GM21381 (cell line): ENCODE results near the gene TNFRSF17.

Experiments used
- ATAC-seq: cut with Tn5 transposase; IDR thresholded peaks from one replicate; pipeline ENCODE4 v1.9.1; 2021; ENCODE audit warnings: mild to moderate bottlenecking, moderate library complexity; ENCODE audit not compliant: unreplicated experiment

The TNFRSF17 gene

DNA sequence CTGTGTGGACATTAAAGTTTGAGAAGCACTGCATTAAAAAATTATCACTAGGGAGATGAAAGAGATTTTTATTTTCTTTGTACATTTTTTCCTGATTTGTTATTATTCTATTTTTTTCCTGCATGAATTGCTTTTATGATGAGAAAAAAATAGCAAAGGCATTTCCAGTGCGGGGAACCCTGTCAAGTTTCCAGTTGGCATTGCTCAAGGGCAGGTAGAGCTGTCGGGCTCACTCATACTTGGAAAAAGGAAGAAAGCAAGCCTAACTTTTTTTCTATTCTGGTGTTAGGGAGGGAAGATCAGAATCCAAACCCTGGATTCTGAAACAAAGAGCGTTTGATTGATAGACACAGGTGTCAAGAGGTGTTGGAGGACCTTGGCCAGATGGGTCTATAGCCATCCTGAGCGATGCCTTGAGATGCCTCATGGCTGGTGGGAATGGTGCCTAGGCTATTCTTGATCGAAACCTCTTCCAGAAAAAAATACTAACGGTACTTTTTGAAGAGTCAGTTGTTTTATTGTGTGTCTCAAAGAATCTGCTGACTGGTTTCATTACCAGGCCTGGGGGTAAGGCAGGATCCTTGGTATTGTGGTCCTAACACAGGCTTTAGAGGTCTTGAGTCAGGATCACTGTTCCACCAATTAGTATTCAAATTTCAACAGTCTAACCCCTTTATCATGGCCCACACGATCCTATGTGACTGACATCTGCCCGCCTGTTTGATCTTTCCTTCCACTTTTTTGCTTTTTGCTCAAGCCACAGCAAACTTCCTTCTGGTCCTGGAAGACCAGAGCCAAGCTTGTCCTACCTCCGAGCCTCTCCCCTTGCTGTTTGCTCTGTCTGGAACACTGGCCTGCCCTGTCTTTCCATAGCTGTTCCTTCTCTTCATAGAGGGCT is 31.7 kb downstream of the TNFRSF17 start:
- ATAC-seq, result no peak

DNA sequence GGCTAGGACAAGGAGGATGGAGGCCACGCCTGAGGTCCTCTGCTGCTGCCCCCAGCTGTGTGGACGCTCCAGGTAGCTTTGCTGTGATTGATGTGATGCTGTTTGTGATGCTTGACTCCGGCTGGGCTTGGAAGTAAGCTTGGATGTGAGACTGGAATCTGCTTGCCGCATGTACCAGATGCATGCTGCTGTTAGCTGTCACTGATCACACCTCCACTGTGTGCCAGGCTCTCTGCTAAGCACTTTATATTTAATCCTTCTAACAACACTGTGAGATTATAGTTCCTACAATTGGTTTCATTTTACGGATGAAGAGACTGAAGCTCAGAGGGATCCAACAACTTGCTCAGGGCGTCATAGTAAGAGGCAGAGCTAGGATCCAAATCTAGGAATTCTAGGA is 35.0 kb downstream of the TNFRSF17 start:
- no peak for ATAC-seq

DNA sequence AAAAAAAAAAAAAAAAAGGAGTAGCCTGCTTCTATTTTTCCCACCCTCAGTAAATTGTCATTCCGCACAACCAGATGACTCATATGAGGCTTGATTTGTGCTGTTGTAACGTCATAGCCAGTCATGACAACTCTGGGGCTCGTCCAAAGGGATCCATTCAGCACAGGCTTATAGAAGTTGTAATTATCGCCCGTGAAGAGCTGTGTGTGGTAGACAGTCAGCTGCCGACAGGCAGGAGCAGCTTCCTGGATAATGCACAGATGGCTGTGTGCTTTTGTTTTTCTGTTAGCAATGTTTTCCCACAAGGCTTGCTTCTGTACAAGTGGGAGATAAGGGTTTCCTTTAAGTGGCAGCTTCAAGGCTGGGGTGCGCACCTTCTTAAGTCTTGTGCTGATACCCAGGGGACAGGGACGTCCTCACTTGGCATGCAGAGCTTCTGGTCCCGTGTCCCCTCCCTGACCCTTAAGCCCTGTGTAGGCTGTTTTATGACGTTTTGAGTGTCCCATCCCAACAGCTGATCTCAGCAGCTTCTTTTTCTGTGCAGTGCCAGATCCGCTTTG is 37.5 kb downstream of the TNFRSF17 start:
- no peak for ATAC-seq

DNA sequence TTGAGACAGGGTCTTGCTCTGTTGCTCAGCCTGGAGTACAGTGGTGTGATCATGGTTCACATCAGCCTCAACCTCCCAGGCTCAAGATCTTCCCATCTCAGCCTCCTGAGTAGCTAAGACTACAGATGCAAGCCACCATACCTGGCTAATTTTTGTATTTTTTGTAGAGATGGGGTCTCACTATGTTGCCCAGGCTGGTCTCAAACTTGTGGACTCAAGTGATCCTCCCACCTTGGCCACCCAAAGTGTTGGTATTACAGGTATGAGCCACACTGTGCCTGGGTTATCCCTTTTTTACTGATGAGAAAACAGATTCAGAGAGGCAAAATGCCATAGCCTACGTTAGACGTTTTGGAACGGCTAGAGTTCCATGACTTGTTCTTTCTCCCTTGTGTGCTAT is 41.6 kb downstream of the TNFRSF17 start:
- ATAC-seq, result no peak

DNA sequence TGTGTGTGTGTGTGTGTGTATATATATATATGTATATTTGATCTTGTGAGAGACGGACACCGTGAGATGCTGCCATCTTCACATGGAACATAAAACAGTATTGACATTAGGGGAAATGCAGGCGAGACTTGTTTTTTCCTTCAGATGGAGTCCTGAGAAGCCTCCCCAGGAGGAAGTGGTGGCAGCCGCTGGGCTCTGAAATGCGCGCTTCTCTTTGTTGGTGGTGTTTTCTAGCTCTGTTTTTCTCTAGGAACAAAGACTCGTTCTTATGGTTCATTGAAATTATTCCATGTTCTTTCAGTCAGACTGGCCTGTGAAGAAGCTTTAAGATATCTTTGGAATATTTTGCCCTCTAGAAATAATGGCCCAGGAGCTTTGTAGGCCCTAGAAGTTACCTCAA is 44.5 kb downstream of the TNFRSF17 start:
- ATAC-seq, result no peak

DNA sequence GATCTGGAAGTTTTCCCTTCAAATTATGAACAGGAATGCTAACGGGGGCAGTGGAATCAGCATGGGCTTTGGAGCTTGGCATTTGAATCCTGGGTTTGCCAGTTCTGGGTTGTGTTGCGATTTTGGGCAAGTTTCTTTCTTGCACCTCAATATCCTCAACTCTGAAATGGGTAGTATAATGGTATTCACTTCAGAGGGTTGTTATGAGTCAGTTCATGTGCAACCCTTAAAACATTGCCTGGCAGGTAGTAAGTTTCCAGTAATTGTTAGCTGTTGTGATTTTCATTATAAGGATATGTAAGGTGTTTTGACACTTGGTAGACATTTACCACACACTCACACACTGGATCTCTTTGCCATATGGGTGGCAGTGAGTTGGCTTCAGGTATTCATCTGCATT is 44.9 kb downstream of the TNFRSF17 start:
- ATAC-seq, result no peak

DNA sequence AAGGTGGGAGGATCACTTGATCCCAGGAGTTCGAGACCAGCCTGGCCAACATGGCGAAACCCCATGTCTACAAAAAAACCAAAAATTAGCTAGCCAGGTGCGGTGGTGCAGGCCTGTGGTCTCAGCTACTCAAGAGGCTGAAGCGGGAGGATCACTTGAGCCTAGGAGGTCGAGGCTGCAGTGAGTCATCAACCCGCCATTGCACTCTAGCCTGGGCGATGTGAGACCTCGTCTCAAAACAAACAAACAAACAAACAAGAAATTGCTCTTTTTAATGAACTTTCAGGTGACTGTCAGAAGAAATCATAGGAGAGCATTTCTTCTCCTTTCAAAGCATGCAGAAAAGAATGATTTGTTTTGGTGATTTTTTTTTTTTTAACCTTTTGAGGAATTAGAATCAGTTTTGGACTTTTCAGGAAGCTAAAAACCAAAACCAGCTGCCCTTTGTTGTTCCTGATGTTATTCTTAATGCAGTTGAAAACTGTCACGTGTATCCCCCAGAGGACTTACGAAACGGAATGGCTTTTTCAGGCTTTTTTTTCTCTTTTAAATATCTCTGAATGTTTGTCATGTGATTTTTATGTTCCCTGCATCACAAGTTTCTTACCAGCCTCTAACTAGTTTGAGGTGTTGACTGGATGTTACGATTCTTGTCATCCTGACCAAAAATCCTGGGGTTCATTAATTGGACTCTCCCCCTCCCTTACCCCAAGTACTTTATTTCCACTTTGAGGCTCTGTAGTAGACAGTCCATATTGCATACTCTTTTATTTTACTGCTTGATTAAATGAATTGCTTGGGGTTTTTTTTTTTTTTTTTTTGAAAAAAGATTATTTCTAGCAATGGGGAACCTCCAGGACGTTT is 45.6 kb downstream of the TNFRSF17 start:
- no peak for ATAC-seq

DNA sequence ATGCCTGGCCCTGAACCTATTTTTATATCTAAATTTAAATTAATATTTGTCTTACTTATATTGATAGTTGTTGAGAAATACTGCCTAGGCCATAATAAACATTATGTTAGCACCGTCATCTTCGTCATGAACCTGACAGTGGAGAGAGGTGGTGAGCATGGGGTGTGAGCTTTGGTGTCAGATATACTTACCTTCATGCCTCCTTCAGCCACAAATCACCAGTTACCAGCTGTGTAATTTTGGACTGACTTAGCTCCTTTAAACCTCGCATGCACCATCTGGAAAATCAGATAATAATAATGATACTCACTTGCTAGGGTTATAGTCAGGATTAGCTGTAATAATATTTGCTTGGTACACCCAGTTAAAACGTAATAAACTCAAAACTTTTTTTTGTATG is 46.6 kb downstream of the TNFRSF17 start:
- no peak for ATAC-seq

DNA sequence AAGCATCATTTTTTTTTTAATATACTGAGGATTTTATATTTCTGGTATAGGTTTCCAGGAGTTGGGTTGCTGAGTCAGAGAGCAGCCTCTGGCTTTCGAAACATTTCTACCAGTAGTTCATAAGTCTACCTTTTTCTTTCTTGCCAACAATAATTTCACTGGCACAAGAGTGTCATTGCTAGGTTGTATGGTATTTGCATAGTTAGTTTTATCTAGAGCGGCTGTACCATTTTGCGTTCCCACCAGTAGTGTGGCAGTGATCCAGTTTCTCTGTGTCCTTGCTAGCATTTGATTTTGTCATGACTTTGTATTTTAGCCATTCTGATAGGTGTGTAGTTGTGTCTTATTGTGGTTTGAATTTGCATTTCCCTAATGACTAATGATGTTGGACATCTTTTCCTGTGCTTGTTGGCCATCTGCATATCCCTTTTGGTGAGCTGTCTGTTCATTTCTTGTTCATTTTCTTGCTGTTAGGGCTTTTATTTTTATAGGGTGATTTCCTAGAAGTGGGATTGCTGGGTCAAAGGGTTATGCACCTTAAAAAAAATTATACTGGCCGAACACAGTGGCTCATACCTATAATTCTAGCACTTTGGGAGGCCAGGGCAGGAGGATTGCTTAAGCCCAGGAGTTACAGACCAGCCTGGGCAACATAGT is 51.4 kb downstream of the TNFRSF17 start:
- no peak for ATAC-seq

DNA sequence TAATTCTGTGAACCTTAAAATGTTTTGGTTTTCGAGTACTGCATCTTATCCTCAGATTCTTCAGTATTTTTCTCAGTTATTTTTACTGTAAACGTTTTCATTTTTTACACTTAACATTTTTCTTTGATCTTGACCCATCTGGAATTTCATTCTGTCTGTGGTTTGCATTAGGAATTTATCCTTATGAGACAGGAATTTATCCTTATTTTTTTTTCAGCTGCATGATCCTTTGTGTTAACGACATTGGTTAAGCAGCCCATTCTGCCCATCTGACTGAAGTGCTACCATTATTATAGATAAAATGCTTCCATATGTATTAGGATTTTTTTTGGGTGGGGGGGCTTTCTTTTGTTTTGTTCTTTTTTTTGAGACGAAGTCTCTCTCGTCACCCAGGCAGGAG is 52.5 kb downstream of the TNFRSF17 start:
- no peak for ATAC-seq
